M059J (cell line): ENCODE results near the gene RIMBP2. TPM values are rescaled to one million over a fixed set of nuclear protein-coding genes. Genes with fewer than 3 reads are reported as not detected.
"Not testable (repeated sequence)": the region's sequence is repeated elsewhere in the genome, so short reads cannot be mapped to it uniquely, and the experiment has no call there.

ENCODE experiments used
- DNase-seq: peaks from one replicate; pipeline ENCODE4 v3.0.0-alpha.2; 2012; ENCODE audit warnings: low read depth
- total RNA-seq: library from RNA; depleted of rRNA; stranded (reverse); fragments of >200 nt; shearing (Covaris generic); gene quantifications from 2 replicates; pipeline ENCODE4 v1.2.3, GENCODE V29; 2014

The RIMBP2 gene
- total RNA-seq, 1 experiment from 2014 or later: 0.47 TPM

- no peak for DNase-seq
Measured at GRCh38 chr12:130705178-130705822, 10.8 kb downstream of the RIMBP2 start.

DNA sequence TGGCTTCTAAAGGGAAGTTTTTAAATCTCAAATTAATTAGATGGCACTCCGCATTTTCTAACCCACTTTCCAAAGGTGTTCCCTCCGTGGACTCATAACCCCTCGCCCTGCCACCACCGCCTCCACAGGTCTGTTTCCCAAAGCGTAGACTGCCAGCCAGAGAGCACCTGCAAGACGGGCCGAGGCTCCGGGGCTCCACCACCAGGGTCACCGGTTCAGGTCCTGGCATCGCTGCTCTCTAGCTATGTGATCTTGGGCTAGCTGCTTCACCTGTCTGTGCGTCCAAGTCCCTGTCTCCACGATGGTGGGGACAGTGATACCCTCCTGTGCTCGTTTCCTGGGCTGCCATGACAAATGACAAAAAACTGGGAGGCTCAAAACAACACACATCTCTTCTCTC, 11.5 kb downstream of the RIMBP2 start:
- DNase-seq: no peak

- DNase-seq: no peak
Measured at GRCh38 chr12:130703733-130704375, 12.2 kb downstream of the RIMBP2 start.

DNA sequence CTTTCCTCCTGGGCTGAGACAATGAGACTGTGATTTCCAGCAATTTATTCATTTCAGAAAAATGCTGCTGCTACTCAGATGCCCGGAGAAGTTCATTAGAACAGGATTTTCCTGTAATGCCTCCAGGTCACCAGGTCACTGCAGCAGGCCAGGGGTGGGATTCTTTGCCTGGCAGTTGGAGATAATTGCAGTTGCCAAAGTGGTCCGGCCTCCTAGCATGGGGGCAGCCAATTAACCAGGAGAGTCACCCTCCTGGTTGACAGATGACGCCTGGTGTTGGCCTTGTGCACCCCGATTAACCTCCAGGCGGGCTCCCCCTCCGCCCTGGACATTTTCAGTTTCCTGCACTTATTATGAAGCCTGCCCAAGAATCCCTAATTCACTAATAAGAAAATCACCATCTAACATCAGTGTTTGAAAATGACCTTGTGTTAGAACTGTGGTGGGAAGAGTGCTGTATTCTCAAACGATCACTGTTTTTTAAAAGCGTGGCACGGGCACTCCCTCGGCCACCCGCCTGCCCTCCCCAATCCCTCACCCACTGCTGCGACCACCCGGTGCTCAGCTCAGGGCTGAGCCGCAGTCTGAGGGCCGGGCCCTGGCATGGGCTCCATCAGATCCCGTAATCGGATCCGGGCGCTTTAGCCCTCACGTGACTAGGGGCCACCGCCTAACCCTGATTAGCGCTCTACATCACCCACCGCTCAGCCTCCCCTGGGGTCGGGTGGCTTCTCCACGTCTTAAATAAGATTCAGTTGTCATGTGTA, 12.9 kb downstream of the RIMBP2 start:
- no peak for DNase-seq

DNA sequence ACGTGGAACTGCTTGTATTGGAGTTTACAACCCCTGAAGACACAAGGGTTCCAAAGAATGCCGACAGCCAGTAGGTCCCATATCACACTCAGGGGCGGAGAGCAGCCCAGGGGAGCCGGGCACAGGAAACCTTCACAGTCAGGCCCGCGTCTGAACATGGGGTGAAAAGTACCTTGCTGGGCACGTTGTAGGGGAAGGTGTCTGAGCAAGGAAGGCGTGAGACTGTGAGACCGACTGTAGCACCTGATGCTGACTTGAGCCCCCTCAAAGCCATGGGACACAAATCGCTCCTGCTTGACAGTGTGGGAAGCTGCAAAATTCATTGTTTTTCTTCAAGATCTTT, 14.7 kb downstream of the RIMBP2 start:
- no peak for DNase-seq

DNA sequence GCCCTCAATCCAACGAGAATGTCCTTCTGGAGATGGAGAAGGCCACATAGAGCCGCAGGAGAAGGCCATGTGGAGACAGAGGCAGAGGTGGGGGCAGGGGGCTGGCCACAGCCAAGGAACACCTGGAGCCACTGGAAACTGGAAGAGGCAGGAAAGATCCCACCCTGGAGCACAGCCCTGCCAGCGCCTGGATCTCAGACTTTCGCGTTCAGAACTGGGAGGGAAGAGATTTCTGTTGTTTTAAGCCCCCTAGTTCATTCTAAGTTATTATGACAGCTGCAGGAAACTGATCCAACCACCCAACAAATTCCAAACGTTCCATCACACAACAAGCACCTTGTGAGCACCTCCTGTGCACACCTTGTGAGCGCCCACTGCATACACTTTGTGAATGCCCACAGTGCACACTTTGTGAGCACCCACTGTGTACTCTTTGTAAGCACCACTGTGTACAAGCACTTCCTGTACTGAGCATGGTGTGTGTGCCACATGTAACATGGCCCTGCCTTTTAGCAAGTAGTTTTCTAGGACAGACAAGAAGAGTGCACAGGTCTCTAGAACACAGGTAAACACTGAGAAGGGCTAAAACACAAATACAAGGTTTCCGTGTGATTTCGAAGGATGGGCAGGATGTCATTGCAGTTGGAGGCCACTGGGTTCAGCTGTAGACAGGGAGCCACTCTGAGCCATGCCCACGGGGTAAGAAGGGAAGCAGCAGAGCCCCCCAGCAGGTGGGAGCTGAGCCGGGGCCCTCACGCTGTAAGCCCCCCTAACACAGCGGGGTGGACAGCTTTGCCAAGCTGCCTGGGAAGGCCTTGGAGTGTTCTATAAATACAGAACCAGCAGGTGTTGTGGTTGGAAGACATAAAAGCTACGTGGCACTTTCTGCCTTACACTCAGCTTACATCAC, 15.4 kb downstream of the RIMBP2 start:
- DNase-seq: no peak

DNA sequence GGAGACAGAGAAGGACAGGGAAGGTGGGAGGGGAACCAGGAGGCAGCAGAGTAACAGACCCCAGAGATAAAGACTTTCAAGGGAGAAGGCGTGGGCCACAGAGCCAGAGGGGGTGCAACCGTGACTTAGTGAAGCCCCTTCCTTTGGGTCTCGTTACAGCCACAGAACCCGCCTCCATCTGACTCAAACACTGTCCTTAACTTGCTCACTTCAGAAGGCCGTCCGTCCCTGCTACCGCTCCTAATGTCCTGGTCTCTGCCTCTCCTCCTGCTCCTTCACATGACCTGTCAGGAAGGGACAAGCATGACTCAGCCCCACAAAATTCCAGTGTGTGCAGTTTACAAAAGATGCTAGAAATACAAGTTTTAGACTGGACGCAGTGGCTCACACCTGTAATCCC, 18.0 kb downstream of the RIMBP2 start:
- DNase-seq: peak; percentile 7

- no peak for DNase-seq
Measured at GRCh38 chr12:130696379-130697100, 19.6 kb downstream of the RIMBP2 start.

DNA sequence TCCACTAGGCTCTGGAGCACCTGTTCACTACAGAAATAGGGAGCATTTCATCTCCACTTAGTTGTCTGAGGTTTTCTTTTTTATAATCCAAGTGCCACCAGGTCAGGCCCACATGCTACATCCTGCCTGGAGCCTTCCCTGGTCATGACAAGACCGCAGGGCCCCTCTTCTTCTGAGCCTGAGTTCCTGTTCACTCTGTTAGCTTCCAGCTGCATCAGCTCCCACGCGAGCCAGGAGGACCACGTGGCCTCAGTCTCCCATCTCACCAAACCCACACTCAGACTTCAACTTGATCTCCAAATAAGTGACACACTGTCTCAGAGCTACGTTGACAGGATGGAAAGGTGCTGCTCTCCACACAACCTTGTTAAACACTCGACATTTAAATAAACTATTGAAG, 21.0 kb downstream of the RIMBP2 start:
- DNase-seq: no peak

- DNase-seq: no peak
Measured at GRCh38 chr12:130689408-130690405, 26.4 kb downstream of the RIMBP2 start.

GRCh38 chr12:130688999-130689398, 27.1 kb downstream of the RIMBP2 start:
- not testable (repeated sequence) for DNase-seq

DNA sequence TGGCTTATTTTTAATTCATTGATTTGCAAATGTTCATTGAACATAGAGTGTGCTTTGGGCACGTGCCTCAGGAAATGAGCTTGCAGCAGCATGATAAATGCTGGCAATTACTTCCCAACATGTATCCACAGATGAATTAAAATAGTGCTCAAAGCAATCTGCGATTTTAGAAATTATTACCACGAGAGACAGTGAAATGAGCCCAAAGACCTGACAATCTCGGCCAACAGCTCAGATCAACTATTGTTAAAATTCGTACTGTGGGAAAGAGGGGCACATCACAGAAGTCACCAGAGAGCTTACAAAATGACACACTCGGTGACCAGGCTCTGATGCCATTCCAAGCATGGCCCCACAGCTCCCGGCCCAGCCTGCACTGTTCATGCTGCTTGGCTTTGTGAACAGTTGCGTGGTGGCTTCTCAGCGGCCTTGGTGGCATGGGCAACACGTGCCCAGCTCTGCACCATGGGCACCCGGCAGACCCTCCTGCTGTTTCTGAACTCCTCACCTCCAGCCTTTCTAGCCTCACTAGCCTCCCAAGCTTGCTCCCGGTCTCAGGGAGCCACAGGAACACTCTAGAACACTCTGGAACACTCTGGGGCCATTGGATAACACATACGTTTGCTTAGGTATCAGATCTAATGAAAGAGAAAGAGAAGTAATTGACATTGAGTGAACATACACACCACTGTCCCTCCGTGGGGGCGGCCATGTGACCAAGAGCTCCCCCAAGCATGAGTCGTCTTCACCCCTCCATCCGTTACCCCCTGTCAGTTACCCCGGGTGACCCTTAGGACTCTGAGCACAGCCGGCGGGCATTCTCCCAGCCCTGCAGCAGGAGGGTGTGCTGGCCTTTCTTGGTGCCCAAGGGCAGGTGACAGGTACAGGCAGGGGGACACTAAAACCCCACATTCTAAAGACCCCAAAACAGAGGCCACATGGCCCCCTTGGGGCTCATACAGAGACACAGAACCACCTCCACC, 28.0 kb downstream of the RIMBP2 start:
- DNase-seq: no peak

- DNase-seq: no peak
Measured at GRCh38 chr12:130687190-130687589, 28.9 kb downstream of the RIMBP2 start.

DNA sequence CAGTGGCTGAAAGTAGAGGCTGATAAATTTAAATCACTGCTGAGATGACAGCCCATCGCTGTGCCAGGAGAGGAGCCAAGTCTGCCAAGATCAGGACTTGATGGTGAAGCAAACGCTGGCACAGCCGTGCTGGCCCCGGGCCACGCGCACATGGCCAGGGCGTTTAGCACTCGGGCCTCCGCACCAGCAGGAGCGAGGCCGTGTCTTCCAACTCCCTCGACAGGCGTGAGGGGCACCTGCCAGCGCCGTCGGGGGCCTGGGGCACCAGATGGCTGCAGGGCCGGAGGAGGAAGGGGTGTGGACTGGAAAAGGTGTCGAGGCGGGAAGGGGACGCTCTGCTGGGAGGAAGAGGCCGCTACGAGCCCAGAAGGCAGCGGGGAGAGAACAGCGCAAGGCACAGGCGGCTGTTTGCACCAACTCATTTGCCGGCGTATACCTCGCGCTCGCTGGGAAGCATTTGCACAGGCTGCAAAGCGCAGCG, 29.5 kb downstream of the RIMBP2 start:
- no peak for DNase-seq

- no peak for DNase-seq
Measured at GRCh38 chr12:130685850-130686249, 30.2 kb downstream of the RIMBP2 start.

- DNase-seq: no peak
Measured at GRCh38 chr12:130685250-130685787, 30.8 kb downstream of the RIMBP2 start.

DNA sequence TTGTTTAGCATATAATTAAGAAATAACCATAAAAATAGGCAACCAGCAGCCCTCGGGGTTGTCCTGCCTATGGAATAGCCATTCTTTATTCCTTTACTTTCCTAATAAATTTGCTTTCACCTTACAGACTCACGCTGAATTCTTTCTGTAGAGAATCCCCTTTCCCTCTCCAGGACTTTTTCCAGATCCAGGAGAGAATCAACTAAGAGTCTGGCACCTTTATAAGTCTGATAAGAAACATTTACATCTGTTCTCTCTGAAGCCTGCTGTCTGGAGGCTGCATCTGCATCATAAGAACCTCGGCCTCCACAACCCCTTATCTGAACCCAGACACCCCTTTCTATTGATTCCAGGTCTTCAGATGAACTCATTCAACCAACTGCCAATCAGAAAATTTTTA, 32.3 kb downstream of the RIMBP2 start:
- no peak for DNase-seq

DNA sequence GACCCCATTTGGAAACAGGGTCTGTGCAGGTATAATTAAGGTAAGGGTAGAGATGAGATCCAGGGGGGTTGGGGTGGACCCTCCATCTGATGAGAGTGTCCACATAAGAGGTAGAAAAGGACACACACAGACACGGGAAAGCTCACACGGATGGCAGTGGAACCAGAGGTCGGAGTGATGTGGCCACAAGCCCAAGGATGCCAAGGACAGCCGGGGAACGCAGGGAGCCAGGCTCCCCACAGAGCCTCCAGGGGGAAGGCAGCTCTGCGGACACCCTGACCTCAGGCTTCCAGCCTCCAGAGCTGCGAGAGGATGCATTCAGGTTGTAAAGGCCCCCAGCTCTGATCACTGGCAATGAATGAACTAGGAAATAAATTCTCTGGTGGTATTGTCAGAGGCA, 33.0 kb downstream of the RIMBP2 start:
- no peak for DNase-seq
